GM18508 (cell line): ENCODE data around the gene BTBD17.

ENCODE experiments used
- ATAC-seq: cut with Tn5 transposase; IDR thresholded peaks from one replicate; pipeline ENCODE4 v1.9.1; 2021; ENCODE audit warnings: moderate number of reproducible peaks; ENCODE audit not compliant: insufficient read depth, unreplicated experiment

BTBD17 gene

DNA sequence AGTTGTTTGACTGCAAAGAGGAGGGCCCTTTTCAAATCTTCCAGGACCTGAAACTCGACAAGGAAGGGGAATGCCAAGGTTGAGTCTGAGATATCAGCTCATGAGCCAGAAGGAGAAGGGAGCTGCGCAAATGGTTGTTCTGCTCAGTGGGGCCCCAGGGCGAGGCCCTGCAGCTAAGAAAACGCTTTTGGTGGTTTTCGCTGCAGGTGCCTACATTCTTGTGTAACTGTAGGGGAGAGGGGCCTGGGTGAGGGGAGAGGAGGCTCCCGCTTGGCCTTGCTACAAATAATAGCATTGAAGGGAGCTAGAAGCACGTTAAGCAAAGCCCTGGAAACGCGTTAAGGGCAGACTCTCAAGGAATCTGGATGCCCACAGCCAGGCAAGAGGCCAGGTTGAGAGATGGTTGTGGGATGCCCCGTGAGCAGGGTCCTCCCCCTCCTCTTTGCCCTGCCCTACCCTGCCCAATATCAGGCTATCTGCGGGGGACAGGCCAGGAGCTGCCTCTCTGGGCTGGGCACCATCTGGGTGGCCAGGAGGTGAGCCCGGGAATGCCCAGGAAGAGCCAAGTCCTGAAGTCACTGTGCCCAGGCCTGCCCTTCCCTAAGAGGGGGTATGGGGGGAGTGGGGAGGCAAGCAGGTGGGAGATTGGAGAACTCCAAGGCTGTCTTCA is 27.6 kb upstream of the BTBD17 start:
- no peak for ATAC-seq

DNA sequence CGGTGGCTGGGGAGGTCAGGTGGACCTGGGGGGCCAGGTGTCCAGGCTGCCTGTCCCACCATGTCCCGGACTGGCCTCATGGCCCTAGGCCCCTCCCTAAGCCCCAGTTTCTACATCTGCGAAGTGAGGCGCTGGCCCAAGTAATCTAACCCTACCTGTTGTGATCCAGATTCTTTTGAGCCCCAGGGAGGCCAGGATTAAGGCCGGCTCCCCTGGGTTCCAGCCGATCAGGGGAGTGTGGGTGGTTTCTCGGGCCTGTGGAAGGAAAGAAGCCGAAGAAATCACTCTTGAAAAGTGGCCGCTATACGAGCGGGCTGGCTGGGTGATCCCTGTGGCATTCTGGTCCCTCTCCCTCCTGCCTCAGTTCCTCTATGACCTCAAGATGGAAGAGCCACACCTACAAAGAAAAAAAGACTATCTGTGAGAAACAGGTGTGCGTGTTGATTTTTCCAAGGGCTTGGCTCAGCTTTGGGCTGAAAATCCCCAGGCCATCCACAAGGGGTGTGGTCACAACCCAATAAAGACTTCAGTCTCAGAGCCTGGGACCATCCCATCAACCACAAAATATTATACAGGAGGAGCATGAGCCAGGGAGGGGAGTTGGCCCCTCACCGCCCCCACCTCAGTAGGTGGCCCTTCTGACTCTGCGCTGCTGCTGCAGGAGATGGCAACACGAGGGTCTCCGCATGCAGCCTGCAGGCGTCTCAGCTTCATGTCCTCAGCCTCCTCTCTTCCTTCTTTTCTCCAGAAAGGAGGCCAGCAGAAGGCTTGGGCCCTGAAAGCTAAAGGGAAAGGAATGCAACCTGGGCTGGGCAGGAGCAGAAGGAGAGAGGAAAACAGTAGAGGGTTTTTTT is 25.9 kb upstream of the BTBD17 start:
- ATAC-seq: no peak

DNA sequence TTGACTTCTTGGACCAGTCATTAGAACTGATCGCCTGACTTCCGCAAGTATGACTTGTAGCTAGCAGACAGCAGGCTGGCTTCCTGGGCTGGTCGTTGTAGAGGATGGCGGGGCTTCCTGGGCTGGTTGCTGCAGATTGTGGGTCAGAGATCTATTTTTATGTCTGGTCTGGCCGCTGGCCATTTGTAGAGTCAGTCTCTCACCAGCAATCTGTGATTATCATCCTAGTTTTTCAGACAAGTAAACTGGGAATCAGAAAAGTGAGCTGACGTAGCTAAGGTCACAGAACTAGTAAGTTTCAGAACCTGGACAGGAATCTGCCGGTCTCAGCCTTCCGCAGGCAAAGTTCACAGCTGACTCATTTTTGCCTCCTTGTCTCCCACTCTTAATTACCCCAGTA is 24.7 kb upstream of the BTBD17 start:
- ATAC-seq: no peak

DNA sequence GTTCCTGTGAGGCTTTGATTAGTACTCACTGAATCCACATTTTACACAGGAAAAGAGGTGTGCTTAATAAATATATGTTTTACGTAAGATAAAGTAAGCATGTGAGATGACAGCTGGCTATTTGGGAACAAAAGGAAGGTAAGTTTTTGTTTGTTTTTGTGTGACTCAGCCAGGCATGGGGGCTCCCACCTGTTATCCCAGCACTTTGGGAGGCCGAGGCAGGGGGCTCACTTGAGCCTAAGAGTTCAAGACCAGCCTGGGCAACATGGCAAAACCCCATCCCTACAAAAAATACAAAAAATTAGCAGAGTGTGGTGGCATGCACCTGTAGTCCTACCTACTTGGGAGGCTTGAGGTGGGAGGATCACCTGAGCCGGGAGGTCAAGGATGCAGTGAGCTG is 23.5 kb upstream of the BTBD17 start:
- no peak for ATAC-seq

DNA sequence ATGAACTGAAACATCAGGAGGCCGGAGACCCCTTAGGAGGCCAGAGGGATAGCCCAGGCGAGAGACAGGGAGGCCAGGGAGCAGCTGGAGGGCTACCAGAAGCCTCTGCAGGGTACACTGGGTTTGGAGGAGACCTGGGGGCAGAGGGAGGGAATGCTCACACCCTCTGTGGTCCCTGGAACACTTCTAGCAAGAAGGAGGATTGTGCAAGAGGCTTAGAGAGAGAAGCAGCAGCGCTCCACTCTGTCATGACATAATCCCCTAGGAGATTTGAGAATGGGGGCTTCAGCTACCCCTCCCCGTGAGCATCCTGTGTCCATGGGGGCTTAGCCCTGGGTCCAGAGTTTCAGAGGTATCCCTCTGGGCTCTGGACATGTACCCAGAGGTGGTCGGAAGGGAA is 21.5 kb upstream of the BTBD17 start:
- no peak for ATAC-seq

DNA sequence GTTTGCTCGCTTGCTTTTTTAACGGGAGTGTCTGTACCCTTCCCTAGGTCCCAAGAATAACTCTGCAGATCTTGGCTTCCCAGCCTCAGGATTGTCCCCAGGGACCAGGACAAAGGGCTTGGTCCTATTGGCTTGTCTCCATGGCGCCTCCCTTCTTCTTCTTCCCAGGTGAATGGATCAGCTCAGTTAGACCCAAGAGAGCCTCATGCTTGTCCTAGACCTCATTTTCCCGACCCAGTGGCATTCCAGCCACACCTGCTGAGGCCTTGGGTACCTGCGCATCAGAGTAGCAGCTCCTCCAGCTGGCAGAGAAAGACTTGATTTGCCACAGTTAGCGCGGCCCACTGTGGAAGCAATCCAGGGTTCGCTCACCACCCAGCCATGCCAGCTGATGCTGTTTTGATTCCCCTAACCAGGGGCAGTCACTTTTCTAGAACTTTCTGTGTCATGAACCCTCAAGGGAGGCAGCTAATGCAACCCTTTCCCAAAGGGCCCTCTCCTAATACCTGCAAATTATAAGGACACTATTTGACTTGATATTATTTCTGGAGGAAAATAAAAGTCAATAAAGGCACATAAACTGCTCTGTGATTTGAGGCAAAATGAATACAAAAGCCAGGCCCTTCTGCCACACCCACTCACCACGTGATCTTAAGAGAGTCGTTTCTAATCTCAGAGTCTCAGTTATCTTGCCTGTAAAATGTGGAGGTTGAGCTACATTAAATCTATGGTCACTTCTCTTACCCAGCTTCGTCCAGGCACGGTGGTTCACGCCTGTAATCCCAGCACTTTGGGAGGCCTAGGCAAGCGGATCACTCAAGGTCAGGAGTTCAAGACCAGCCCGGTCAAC is 19.5 kb upstream of the BTBD17 start:
- no peak for ATAC-seq

DNA sequence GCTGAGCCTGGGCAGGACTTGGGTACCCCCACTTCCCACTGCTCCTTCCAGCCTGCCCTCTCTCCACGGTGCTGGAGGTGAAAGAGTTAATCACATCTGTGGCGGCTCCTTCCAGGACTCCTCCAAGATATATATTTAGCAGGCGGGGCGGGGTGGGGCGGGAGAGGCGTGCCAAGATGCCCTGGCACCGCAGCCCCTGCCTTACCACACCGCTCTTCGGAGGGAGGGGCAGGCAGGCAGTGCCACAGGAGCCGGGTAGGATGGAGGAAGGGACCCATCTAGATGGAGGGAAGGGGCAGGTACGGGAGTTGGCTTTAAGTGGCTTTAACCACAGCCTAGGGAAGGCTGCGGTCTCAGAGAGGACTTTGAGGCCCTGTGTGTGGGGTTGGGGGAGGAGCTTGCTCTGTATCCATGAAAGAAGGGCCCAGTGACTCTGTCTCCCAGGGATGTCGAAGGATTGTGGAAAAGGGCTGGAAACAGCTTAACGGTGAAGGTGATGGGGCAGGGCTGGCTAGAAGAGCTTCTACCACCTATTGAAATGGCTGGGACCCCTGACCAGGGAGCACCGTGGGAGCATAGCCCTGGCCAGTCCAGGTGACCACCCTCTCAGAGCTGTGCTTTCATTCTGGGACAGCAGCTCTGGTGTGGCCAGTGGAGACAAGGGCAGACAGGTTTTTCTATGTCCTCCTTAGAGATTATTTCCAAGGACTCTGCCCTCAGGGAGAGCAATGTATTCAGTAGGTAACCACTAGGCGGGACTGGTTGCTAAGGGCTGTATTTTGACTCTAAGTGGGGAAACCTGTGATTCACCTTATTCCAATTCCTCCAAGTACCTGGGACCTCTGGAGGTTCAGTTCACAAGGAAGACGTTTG is 18.7 kb upstream of the BTBD17 start:
- no peak for ATAC-seq

DNA sequence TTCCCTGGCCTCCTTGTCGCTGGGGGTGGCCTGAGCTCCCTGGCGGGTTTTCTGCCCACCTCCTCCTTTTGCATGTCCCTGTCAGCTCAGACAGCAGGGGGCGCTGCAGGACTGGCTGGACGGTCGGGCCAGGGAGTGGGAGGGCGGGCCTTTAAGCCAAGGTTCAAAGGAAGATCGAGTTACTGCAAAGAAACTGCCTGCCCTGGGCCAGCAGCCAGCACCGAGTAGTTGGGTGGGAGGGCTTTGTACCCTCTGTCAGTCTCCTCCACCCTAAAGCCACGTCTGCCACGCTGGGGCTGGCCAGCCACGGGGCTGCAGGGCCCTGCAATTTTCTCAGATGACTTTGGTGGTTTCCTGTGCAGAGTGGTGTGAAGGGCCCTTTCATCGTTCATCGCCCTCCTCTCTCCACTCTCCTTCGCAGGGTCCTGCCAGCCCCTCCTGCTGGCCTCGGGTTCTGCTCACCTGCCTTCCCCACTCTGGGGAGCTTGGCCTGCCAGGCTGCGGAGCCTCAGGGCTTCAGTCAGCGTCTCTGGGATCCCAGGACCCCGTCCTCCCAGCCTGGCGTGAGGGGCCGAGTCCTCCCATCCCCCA is 17.9 kb upstream of the BTBD17 start:
- ATAC-seq: no peak

DNA sequence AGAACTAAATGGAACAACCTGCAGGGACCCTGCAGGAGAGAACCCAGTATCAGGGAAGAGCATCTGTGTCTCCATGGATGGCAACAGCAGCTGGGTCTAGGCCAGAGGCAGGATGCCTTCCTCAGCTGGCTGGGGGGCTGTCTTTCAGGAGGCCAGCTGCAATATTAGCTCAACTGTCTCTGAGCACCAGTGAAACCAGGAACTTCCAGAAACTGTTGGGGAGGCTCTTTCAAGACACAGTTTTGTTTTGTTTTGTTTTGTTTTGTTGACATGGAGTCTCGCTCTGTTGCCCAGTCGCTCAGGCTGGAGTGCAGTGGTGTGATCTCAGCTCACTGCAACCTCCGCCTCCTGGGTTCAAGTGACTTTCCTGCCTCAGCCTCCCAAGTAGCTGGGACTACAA is 13.2 kb upstream of the BTBD17 start:
- no peak for ATAC-seq

DNA sequence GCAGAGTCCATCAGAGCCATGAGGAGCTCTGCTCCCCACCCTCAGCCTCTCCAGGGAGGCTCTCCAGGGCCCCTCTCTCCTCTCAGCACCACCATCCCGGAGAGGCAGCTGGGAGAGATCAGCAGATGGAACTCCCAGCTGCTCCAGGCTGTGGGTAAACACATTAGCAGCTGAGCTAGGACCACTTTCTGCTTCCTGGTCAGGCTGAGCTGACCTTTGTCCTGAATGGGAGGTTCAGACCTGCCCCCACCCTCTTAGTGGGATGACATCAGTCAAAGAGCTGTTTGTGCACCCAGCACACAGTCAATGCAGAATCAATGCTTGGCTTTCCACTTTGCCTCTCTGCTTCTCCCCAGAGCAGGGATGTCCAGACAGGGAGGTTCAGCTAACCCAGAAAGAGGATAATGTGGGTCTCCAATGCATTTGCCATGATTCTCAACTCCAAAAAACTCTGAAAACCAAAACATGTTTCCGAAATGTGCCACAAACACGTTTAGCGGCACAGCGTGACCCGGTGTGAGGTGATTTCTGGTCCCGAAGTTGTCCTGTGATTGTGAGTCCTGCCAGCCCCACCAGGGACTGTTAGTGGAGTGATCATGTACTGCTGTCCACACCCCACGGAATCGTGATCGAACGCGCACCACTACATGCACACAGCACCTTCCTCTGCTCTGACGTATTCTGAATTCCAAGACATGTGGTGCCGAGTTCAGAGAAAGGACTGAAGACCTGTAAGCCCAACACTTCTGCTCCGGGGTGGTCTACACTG is 12.4 kb upstream of the BTBD17 start:
- ATAC-seq: no peak

DNA sequence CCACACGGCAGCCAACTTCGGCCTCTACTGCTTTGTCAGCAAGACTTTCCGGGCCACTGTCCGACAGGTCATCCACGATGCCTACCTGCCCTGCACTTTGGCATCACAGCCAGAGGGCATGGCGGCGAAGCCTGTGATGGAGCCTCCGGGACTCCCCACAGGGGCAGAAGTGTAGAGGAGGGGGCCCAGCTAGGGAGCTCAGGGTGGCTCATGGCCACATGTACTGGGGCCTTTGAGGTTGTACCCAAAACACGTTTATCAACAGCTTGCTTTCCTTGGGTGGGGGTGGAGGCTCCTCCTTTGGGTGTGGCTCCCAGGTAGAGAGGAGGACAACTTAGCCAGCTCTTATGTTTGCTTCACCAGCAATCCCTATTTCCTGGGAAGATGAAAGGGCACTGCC is 10.8 kb upstream of the BTBD17 start:
- ATAC-seq: no peak

DNA sequence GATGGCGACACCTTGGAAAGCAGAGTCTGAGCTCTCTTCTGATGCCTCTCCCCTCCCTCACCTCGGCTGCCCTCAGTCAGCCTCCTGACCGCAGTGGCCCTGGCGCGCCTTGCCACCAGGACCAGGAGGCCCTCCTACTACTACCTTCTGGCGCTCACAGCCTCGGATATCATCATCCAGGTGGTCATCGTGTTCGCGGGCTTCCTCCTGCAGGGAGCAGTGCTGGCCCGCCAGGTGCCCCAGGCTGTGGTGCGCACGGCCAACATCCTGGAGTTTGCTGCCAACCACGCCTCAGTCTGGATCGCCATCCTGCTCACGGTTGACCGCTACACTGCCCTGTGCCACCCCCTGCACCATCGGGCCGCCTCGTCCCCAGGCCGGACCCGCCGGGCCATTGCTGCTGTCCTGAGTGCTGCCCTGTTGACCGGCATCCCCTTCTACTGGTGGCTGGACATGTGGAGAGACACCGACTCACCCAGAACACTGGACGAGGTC is 10.0 kb upstream of the BTBD17 start:
- ATAC-seq: no peak

DNA sequence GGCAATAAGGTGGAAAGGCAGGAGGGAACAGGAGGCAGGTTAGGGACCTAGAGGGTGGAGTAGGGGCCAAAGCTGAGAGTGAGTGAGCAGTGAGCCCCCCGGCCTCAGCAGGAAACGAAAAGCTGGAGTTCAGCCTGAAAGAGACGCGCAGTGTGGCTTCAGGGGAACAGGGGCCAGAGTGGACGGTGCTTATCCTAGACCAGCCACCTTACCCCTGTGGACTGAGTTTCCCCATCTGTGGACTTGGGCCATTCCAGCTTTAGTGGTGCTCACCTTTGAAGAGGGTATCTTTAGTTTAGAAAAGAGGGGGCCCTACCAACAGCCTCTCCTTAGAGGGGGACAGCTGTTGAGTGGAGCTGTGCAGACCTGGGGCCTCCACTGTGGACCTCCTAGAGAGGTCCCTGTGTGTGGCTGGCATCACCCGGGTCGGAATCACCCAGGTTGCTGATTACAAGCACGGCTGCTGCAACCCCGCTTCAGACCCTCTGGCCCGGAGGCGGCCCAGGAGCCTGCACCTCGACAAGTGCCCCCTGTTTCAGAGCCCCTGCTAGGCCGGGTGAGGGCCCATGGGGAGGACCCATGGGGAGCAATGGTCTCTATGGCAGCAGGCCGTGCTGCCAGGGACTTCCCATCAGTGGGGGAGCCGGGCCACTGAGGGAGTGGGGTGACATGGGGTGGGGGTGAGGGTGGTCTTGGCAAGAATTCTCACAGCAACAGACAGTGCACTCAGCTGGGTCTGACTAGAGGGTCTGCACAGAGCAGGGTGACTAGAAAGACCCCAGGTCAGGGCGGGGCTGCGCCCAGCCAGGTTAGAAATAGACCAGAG is 8.2 kb upstream of the BTBD17 start:
- no peak for ATAC-seq

DNA sequence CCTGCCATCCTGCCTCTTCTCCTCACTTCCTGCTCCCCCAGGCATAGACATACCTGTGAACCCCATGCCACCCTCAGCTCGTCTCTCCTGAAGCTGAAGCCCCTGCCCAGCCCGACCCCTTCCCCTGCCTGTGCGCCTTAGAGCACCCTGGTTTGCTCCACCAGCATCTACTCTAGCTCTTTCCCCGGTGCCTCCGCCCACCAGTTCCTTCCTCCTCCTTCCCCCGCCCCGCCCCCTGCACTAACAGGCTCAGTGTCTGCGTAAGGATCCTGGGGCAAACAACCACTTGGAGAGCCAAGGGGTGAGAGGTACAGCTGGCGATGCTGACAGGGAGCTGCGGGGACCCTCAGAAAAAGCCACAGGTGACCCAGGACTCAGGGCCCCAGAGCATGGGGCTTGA is 7.6 kb upstream of the BTBD17 start:
- ATAC-seq: no peak

DNA sequence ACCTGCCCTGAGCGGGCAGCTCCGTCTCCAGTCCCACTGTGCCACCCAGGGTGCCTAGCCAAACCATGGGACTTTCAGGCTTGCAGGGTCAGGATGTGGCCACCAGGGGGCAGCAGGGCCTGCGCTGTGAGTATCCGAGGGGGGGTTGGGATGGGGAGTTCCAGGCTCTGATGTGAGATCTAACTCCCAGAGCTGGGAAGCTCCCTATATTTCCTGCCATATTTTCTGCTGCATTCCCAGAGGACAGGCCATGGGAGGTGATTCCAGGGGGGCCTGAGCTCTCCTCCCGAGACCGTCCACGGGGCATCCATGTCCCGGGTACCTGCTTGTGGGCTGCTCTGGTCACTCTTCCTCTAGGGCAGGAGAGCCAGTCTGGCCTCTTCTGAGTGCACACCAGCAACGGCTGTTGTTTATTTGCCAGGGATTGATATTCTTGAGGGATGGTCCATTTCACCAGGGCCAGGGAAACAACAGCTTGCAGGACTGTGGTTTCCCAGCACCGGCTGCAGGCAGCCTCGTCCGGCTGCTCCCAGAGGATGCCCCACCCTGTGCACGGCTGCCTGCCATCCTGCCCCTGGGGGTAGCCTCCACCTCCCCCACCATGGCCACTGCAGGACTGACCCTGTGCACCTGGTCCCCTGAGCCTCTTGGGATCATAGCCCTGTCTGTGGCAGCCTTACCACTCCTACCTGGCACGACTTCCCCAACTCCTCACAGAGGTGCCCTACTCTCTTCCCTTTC is 6.8 kb upstream of the BTBD17 start:
- no peak for ATAC-seq

DNA sequence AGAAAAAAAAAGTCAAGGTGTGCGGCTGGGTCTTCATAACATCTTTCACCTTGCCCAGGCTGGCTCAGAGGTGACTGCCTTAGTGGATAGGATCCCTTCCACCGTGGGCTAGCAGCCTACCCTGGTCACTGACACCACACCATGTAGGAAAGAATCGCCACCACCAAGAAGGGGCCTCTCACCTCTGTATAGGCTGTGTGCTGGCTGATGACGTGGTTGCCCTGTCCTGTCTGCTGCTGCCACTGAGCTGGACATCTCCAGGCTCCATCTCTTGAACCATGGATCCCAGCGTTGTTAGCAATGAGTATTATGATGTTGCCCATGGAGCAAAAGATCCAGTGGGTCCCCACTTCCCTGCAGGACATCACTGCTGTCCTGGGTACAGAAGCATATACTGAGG is 5.5 kb upstream of the BTBD17 start, which contains the start of gene GPR142:
TSS of gene GPR142 (plus strand) at position 301 of the 400 bp plus-strand sequence. CDS start 2,035 bp downstream, outside the sequence.
- no peak for ATAC-seq

DNA sequence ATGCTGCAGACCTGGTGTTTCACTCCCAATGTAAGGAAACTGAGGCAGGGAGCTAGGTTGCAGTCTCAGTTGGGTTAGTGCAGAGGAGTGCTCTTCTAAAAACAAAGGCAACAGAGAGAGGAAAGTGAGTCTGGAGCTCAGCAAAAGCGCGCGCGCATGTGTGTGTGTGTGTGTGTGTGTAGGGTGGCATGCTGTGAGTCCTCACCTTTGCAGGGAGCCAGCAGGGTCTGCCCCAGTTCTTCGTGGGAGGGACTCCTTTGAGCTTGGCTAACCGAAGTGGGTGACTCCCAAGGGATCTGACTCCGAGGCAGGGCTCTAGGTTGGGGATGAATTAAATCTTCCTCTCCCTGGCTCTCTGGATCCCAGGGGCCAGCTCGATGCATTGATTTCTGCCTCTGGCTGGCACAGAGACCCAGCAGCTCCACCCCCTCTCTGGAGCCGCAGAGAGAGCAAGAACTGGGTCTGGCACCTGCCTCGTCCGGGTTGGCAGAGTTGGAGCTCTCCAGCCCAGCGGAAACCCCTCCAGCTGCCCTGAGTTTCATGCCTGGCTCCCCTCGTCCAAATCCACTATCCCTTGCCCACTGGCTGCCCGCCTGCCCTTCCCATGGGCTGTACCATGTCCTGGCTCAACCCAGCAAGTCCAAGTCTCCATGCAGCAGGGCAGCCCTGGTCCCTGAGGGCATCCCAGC is 1.3 kb upstream of the BTBD17 start:
- no peak for ATAC-seq
